IMR-90 (cell line): Measurements from ENCODE around the gene CPT1A. TPM values are rescaled to one million over a fixed set of nuclear protein-coding genes. Genes with fewer than 3 reads are reported as not detected.

Source experiments
- ATAC-seq: fragments of 200-7000 bp; cut with Tn5 transposase; 2 replicates; pipeline ENCODE4 v1.9.1; 2020; ENCODE audit warnings: low read depth, mild to moderate bottlenecking, moderate library complexity
- BruUV-seq: library from RNA; stranded (reverse); fragments of 400-500 nt; replicated peaks from 2 replicates; lab custom pipeline; 2021; lab: Mats Ljungman, UMichigan
- CTCF ChIA-PET: fragments of 300-600 bp; formaldehyde crosslinking; extraction: SDS; loops from one replicate; lab custom pipeline; 2021; ENCODE audit warnings: antibody characterized with exemption; lab: Yijun Ruan, JAX
- POLR2A ChIA-PET: fragments of 300-600 bp; sonication (Branson Sonifier 250); formaldehyde crosslinking; loops from one replicate; lab custom pipeline; 2022; ENCODE audit warnings: antibody characterized with exemption; ENCODE audit not compliant: unreplicated experiment; lab: Charles Lee
- DNase-seq: peaks from one replicate; pipeline ENCODE4 v3.0.0; 2013
- H2AFZ ChIP-seq: replicated peaks from 2 replicates; pipeline ENCODE3; 2013; ENCODE audit warnings: low read length, mild to moderate bottlenecking; ENCODE audit not compliant: poor library complexity
- H2AK5ac ChIP-seq: 2 replicates; pipeline ENCODE4 v1.6.1; 2013; ENCODE audit warnings: low read depth, low read length, inconsistent platforms
- H2AK9ac ChIP-seq: replicated peaks from 2 replicates; pipeline ENCODE3; 2013; ENCODE audit warnings: mild to moderate bottlenecking, low read depth, low read length, moderate library complexity; ENCODE audit not compliant: poor library complexity
- H2BK120ac ChIP-seq: 2 replicates; pipeline ENCODE4 v1.6.1; 2013; ENCODE audit warnings: low read depth, low read length, inconsistent platforms
- H2BK15ac ChIP-seq: 3 replicates; pipeline ENCODE4 v1.6.1; 2013; ENCODE audit warnings: low read depth, low read length, inconsistent platforms
- H2BK20ac ChIP-seq: 2 replicates; pipeline ENCODE4 v1.6.1; 2013; ENCODE audit warnings: low read depth, mild to moderate bottlenecking, inconsistent platforms, low read length, moderate library complexity
- H2BK5ac ChIP-seq: 2 replicates; pipeline ENCODE4 v1.6.1; 2013; ENCODE audit warnings: mild to moderate bottlenecking, low read depth, low read length, inconsistent platforms; ENCODE audit not compliant: poor library complexity, severe bottlenecking
- H3K14ac ChIP-seq: replicated peaks from 2 replicates; pipeline ENCODE4 v1.6.1; 2013; ENCODE audit warnings: low read depth, low read length, inconsistent platforms
- H3K18ac ChIP-seq: 2 replicates; pipeline ENCODE4 v1.6.1; 2013; ENCODE audit warnings: low read depth, low read length, control low read depth
- H3K23ac ChIP-seq: 2 replicates; pipeline ENCODE4 v1.6.1; 2013; ENCODE audit warnings: low read depth, low read length, inconsistent platforms
- H3K27ac ChIP-seq: 2 replicates; pipeline ENCODE4 v1.5.1; 2013; ENCODE audit warnings: mild to moderate bottlenecking, control low read depth, low read length; ENCODE audit not compliant: insufficient read depth
- H3K27me3 ChIP-seq: 2 replicates; pipeline ENCODE4 v1.6.1; 2013; ENCODE audit warnings: low read length; ENCODE audit not compliant: control insufficient read depth, insufficient read depth
- H3K36me3 ChIP-seq: 2 replicates; pipeline ENCODE4 v1.6.1; 2013; ENCODE audit warnings: low read length, mixed read lengths; ENCODE audit not compliant: control insufficient read depth, insufficient read depth
- H3K4ac ChIP-seq: 2 replicates; pipeline ENCODE4 v1.6.1; 2013; ENCODE audit warnings: low read depth, low read length, inconsistent platforms
- H3K4me1 ChIP-seq: 2 replicates; pipeline ENCODE4 v1.6.1; 2013; ENCODE audit warnings: low read length, mixed read lengths; ENCODE audit not compliant: control insufficient read depth, insufficient read depth
- H3K4me2 ChIP-seq: 2 replicates; pipeline ENCODE4 v1.6.1; 2013; ENCODE audit warnings: low read depth, mild to moderate bottlenecking, control low read depth, low read length, moderate library complexity
- H3K4me3 ChIP-seq: 2 replicates; pipeline ENCODE4 v1.5.1; 2013; ENCODE audit warnings: low read depth, mild to moderate bottlenecking, control low read depth, low read length, moderate library complexity; ENCODE audit not compliant: insufficient read depth
- H3K56ac ChIP-seq: 2 replicates; pipeline ENCODE4 v1.6.1; 2013; ENCODE audit warnings: low read length, inconsistent platforms; ENCODE audit not compliant: insufficient read depth; ENCODE audit errors: extremely low read depth
- H3K79me1 ChIP-seq, 2 experiments: 2 replicates each; pipeline ENCODE4 v1.6.1; 2013; ENCODE audit warnings: low read length in 2 of 2, inconsistent platforms in 1 of 2, low read depth in 1 of 2
- H3K9ac ChIP-seq: 2 replicates; pipeline ENCODE4 v1.6.1; 2013; ENCODE audit warnings: low read depth, low read length, control low read depth
- H3K9me1 ChIP-seq: 2 replicates; pipeline ENCODE4 v1.6.1; 2013; ENCODE audit warnings: low read length, inconsistent platforms; ENCODE audit not compliant: insufficient read depth
- H3K9me3 ChIP-seq: 2 replicates; pipeline ENCODE4 v1.6.1; 2013; ENCODE audit warnings: low read length; ENCODE audit not compliant: control insufficient read depth, insufficient read depth
- H4K20me1 ChIP-seq: 2 replicates; pipeline ENCODE4 v1.6.1; 2013; ENCODE audit warnings: low read length, inconsistent platforms; ENCODE audit not compliant: insufficient read depth
- H4K5ac ChIP-seq: 2 replicates; pipeline ENCODE4 v1.6.1; 2013; ENCODE audit warnings: mild to moderate bottlenecking, low read depth, low read length, control low read depth
- H4K8ac ChIP-seq, 2 experiments: 2 replicates each; pipeline ENCODE4 v1.6.1; 2013; ENCODE audit warnings: low read depth in 2 of 2, low read length in 2 of 2, control low read depth in 1 of 2, inconsistent platforms in 1 of 2
- H4K91ac ChIP-seq: 2 replicates; pipeline ENCODE4 v1.6.1; 2013; ENCODE audit warnings: low read depth, low read length, inconsistent platforms; ENCODE audit not compliant: insufficient read depth
- CEBPB ChIP-seq: IDR thresholded peaks from 2 replicates; pipeline ENCODE4 v1.6.1; 2012; ENCODE audit warnings: low read depth, low read length, improper control_type of control experiment
- CHD1 ChIP-seq: IDR thresholded peaks from 2 replicates; pipeline ENCODE4 v1.6.1; 2012; ENCODE audit warnings: low read depth, low read length, improper control_type of control experiment
- POLR2A ChIP-seq: IDR thresholded peaks from 2 replicates; pipeline ENCODE4 v1.6.1; 2012; ENCODE audit warnings: mild to moderate bottlenecking, low read depth, low read length
- RCOR1 ChIP-seq: IDR thresholded peaks from 2 replicates; pipeline ENCODE4 v1.6.1; 2012; ENCODE audit warnings: mild to moderate bottlenecking, low read length, improper control_type of control experiment; ENCODE audit not compliant: insufficient replicate concordance
- SMC3 ChIP-seq: fragments of 150-350 bp; IDR thresholded peaks from 2 replicates; pipeline ENCODE4 v1.6.1; 2016; ENCODE audit warnings: low read depth, mild to moderate bottlenecking, antibody characterized with exemption, low read length, moderate library complexity
- USF2 ChIP-seq: fragments of 150-350 bp; IDR thresholded peaks from 2 replicates; pipeline ENCODE4 v1.6.1; 2017; ENCODE audit warnings: mild to moderate bottlenecking, antibody characterized with exemption, low read length, low read depth
- WGBS, 2 experiments: methylation state at CpG; one replicate each; pipeline versions ENCODE4 v1.1.5 to v1.1.7; 2013; ENCODE audit warnings: missing lambda C conversion rate in 2 of 2; ENCODE audit not compliant: insufficient read length in 1 of 2; ENCODE audit errors: extremely low coverage in 2 of 2; 5-methylcytosine and 5-hydroxymethylcytosine counted together
- dilution Hi-C: fragments of 300-500 bp; cut with HindIII; formaldehyde crosslinking; loops from one replicate; pipeline ENCODE4 v1.14.3; 2018; ENCODE audit warnings: low sequenced_read_pairs; ENCODE audit not compliant: unreplicated experiment
- in situ Hi-C: fragments of 300-500 bp; cut with MboI; formaldehyde crosslinking; loops from 3 replicates; pipeline ENCODE4 v1.14.3; 2019; ENCODE audit warnings: low sequenced_read_pairs, inconsistent platforms, mixed read lengths
- intact Hi-C: fragments of 100-400 bp; cut with micrococcal nuclease; formaldehyde crosslinking; loops from 2 replicates; pipeline ENCODE4 v1.10.0; 2022
- polyA plus RNA-seq, 3 experiments: library from polyadenylated mRNA; depleted of rRNA; stranded (reverse); fragments of >200 nt; gene quantifications; 2 replicates each; pipeline ENCODE4 v1.2.3, GENCODE V29; 2012; ENCODE audit warnings: low replicate concordance in 1 of 3
- total RNA-seq: library from RNA; depleted of rRNA; stranded (reverse); fragments of >200 nt; gene quantifications from 2 replicates; pipeline ENCODE4 v1.2.3, GENCODE V29; 2012

Gene CPT1A
- total and polyA plus RNA-seq, 2 of the 4 experiments (the other 2 are of a cell fraction) = 15.4 to 21.3 TPM

GRCh38 chr11:68835749-68836148 is 6.0 kb downstream of the CPT1A start (continued):
- TF ChIP-seq USF2 (no peak), RCOR1 (no peak), POLR2A (no peak)

DNA sequence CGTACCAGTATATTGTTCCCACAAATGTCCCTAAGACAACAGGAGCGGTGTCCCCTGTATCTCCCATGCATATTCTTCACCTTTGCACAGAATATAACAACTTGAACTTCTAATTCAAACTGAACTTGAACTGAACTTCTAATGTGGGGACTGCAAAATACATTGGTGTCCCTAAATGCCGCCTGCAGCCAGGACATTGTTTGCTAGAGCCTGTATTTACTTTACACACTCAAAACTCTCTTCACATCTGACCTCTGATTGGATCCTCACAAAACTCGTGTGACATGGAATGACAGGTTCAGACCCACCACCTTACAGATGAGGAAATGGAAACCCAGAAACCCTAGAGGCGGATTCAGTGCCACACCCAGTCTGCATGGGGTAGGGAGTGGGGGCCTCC is 6.4 kb downstream of the CPT1A start:
- Histone ChIP-seq H4K20me1 (peaks cover 44% of the 10 kb centered on the region), H3K14ac (no peak overlapping the region), H2AK5ac (0 out of 2 replicates have a peak overlapping the region, but pooled peaks have one; percentile 25), H2AFZ (no peak overlapping the region), H3K79me1 (peaks cover 55 to 82% of the 10 kb centered on the region in 2 experiments), H3K4ac (no peak overlapping the region), H2BK15ac (no peak overlapping the region), H3K27ac (no peak overlapping the region), H4K91ac (no peak overlapping the region), H3K9me1 (peaks cover 19% of the 10 kb centered on the region), H2BK120ac (no peak overlapping the region), H3K56ac (no peak overlapping the region), H4K8ac (no peak overlapping the region), H2BK5ac (no peak overlapping the region), H2AK9ac (no peak overlapping the region), H3K27me3 (no peaks in the 10 kb centered on the region), H3K4me1 (peaks cover 24% of the 10 kb centered on the region), H3K23ac (no peak overlapping the region), H3K18ac (no peak overlapping the region), H4K5ac (no peak overlapping the region), H3K4me3 (no peak overlapping the region), H3K9ac (no peak overlapping the region), H3K36me3 (peaks cover 3% of the 10 kb centered on the region; the same call in 1 of the 2 replicates), H2BK20ac (no peak overlapping the region), H3K9me3 (no peaks in the 10 kb centered on the region), H3K4me2 (no peak overlapping the region)
- in situ Hi-C loops = no loop called here
- ATAC-seq = no peak
- intact Hi-C loops = no loop called here
- no TSS peak for BruUV-seq
- ChIA-PET CTCF (no interaction called here), POLR2A (no interaction called here)
- WGBS, 2 experiments = no CpG with 5 or more reads among the region's 5 CpGs
- no peak for DNase-seq
- TF ChIP-seq CEBPB = no peak
- TF ChIP-seq USF2 = no peak
- no peak for TF ChIP-seq CHD1
- no peak for TF ChIP-seq SMC3
- TF ChIP-seq POLR2A = no peak
- dilution Hi-C loops = no loop called here
